Hepatocyte (in vitro differentiated cells): ENCODE data around the gene ARHGAP21. TPM values are rescaled to one million over a fixed set of nuclear protein-coding genes. Genes with fewer than 3 reads are reported as not detected.
"Not testable (repeated sequence)": the region's sequence is repeated elsewhere in the genome, so short reads cannot be mapped to it uniquely, and the experiment has no call there.

Experiments
- DNase-seq: peaks from one replicate; pipeline ENCODE4 v3.0.0-alpha.2; 2016; ENCODE audit warnings: low spot score
- H2AFZ ChIP-seq: fragments of 200-600 bp; sonication (generic); 2 replicates; pipeline ENCODE4 v1.6.0; 2016; ENCODE audit warnings: antibody characterized with exemption, mild to moderate bottlenecking
- H3K27ac ChIP-seq: fragments of 200-600 bp; sonication (generic); 2 replicates; pipeline ENCODE4 v1.5.1; 2016; ENCODE audit warnings: mild to moderate bottlenecking
- H3K27me3 ChIP-seq: fragments of 200-600 bp; sonication (generic); 2 replicates; pipeline ENCODE4 v1.6.1; 2016
- H3K36me3 ChIP-seq: fragments of 200-600 bp; sonication (generic); replicated peaks from 2 replicates; pipeline ENCODE4 v1.5.1; 2016; ENCODE audit warnings: low read depth; ENCODE audit not compliant: insufficient read depth
- H3K4me1 ChIP-seq: fragments of 200-600 bp; sonication (generic); 2 replicates; pipeline ENCODE4 v1.5.1; 2016; ENCODE audit warnings: mild to moderate bottlenecking, moderate library complexity; ENCODE audit not compliant: insufficient read depth
- H3K4me2 ChIP-seq: fragments of 200-600 bp; sonication (generic); 2 replicates; pipeline ENCODE4 v1.6.0; 2016
- H3K4me3 ChIP-seq: fragments of 200-600 bp; sonication (generic); 2 replicates; pipeline ENCODE4 v1.5.1; 2016; ENCODE audit warnings: mild to moderate bottlenecking
- H3K79me2 ChIP-seq: fragments of 200-600 bp; sonication (generic); 2 replicates; pipeline ENCODE4 v1.6.0; 2017; ENCODE audit warnings: mild to moderate bottlenecking
- H3K9me2 ChIP-seq: fragments of 200-600 bp; sonication (generic); replicated peaks from 2 replicates; pipeline ENCODE4 v1.6.0; 2017; ENCODE audit warnings: mild to moderate bottlenecking; ENCODE audit not compliant: insufficient read depth
- H3K9me3 ChIP-seq: fragments of 200-600 bp; sonication (generic); 2 replicates; pipeline ENCODE4 v1.5.1; 2016; ENCODE audit warnings: low read depth, mild to moderate bottlenecking
- H4K20me1 ChIP-seq: fragments of 200-600 bp; sonication (generic); 2 replicates; pipeline ENCODE4 v1.6.0; 2016; ENCODE audit warnings: mild to moderate bottlenecking; ENCODE audit not compliant: insufficient read depth, poor library complexity, severe bottlenecking
- CTCF ChIP-seq: fragments of 200-600 bp; sonication (generic); IDR thresholded peaks from 2 replicates; pipeline ENCODE4 v1.5.1; 2016; ENCODE audit warnings: antibody characterized with exemption, mild to moderate bottlenecking; ENCODE audit not compliant: poor library complexity
- EZH2 ChIP-seq: fragments of 200-600 bp; sonication (generic); IDR thresholded peaks from 2 replicates; pipeline ENCODE4 v1.6.1; 2016; ENCODE audit warnings: antibody characterized with exemption, mild to moderate bottlenecking, borderline replicate concordance
- EZH2phosphoT487 ChIP-seq: fragments of 200-600 bp; sonication (generic); IDR thresholded peaks from one replicate; pipeline ENCODE4 v1.6.1; 2018; ENCODE audit warnings: antibody characterized with exemption, mild to moderate bottlenecking, low read depth, moderate library complexity; ENCODE audit not compliant: unreplicated experiment, severe bottlenecking
- WGBS: methylation state at CpG from one replicate; pipeline ENCODE4 v1.1.6; 2016; ENCODE audit warnings: low lambda C conversion rate; ENCODE audit errors: missing lambda C conversion rate; 5-methylcytosine and 5-hydroxymethylcytosine counted together
- polyA plus RNA-seq: library from polyadenylated mRNA; unstranded; fragments of >200 nt; fragmentation: Nextera tagmentation; extraction: Ambion mirVana; gene quantifications from 2 replicates; pipeline ENCODE4 v1.2.1, GENCODE V29; 2016
- total RNA-seq: library from RNA; depleted of rRNA; stranded (reverse); fragments of >200 nt; gene quantifications from 2 replicates; pipeline ENCODE4 v1.2.3, GENCODE V29; 2014

ARHGAP21 gene
- total and polyA plus RNA-seq, 2 experiments from 2014 or later = 15.1 to 70.2 TPM

GRCh38 chr10:24762161-24762924 lies 38.7 kb upstream of the ARHGAP21 start:
- Histone ChIP-seq H4K20me1 (no peaks in the 10 kb centered on the region), H3K9me2 (no peaks in the 10 kb centered on the region), H3K27me3 (no peaks in the 10 kb centered on the region), H3K27ac (no peak overlapping the region), H3K36me3 (no peaks in the 10 kb centered on the region), H3K4me2 (no peak overlapping the region), H2AFZ (no peak overlapping the region), H3K4me1 (peaks cover 9% of the 10 kb centered on the region), H3K9me3 (no peaks in the 10 kb centered on the region), H3K79me2 (no peaks in the 10 kb centered on the region), H3K4me3 (no peak overlapping the region)
- no peak for DNase-seq
- TF ChIP-seq CTCF (no peak), EZH2 (no peak), EZH2phosphoT487 (no peak)
- WGBS = 63% methylated on average over 8 of the region's 8 CpGs

- no peak for DNase-seq
- H3K27ac ChIP-seq = no peak overlapping the region
- no peaks in the 10 kb centered on the region for H4K20me1 ChIP-seq
- H3K9me3 ChIP-seq = no peaks in the 10 kb centered on the region
- H3K4me2 ChIP-seq = no peak overlapping the region
- TF ChIP-seq EZH2phosphoT487 (no peak), EZH2 (no peak), CTCF (no peak)
- no peaks in the 10 kb centered on the region for H3K27me3 ChIP-seq
- 98% methylated on average over 2 of the region's 2 CpGs for WGBS
- H3K4me1 ChIP-seq = peaks cover 9% of the 10 kb centered on the region
- no peak overlapping the region for H2AFZ ChIP-seq
- H3K36me3 ChIP-seq = no peaks in the 10 kb centered on the region
- H3K79me2 ChIP-seq = no peaks in the 10 kb centered on the region
- no peak overlapping the region for H3K4me3 ChIP-seq
- no peaks in the 10 kb centered on the region for H3K9me2 ChIP-seq
Observed at GRCh38 chr10:24759672-24760071, 36.0 kb upstream of the ARHGAP21 start.

- WGBS = 95% methylated on average over 3 of the region's 3 CpGs
- not testable (repeated sequence) for H3K9me2 ChIP-seq, H2AFZ ChIP-seq, H3K4me3 ChIP-seq, H3K27me3 ChIP-seq, H4K20me1 ChIP-seq, DNase-seq, H3K36me3 ChIP-seq, H3K27ac ChIP-seq, H3K9me3 ChIP-seq, H3K4me1 ChIP-seq, H3K79me2 ChIP-seq, H3K4me2 ChIP-seq
Observed at GRCh38 chr10:24758254-24758653, 34.6 kb upstream of the ARHGAP21 start.

- H2AFZ ChIP-seq = no peak overlapping the region
- no peaks in the 10 kb centered on the region for H3K4me1 ChIP-seq
- no peaks in the 10 kb centered on the region for H3K27me3 ChIP-seq
- WGBS = 89% methylated on average over 1 of the region's 1 CpG
- no peak overlapping the region for H3K27ac ChIP-seq
- no peaks in the 10 kb centered on the region for H3K79me2 ChIP-seq
- H3K9me2 ChIP-seq = no peaks in the 10 kb centered on the region
- no peak overlapping the region for H3K4me2 ChIP-seq
- no peaks in the 10 kb centered on the region for H4K20me1 ChIP-seq
- DNase-seq = no peak
- no peaks in the 10 kb centered on the region for H3K36me3 ChIP-seq
- no peak overlapping the region for H3K4me3 ChIP-seq
- no peak for TF ChIP-seq CTCF
- no peaks in the 10 kb centered on the region for H3K9me3 ChIP-seq
Observed at GRCh38 chr10:24756283-24756682, 32.6 kb upstream of the ARHGAP21 start.
